GM21447 (cell line): ENCODE results near the gene ZMIZ1.

Experiments used
- ATAC-seq: cut with Tn5 transposase; IDR thresholded peaks from one replicate; pipeline ENCODE4 v1.9.1; 2021; ENCODE audit not compliant: unreplicated experiment

Gene ZMIZ1

DNA sequence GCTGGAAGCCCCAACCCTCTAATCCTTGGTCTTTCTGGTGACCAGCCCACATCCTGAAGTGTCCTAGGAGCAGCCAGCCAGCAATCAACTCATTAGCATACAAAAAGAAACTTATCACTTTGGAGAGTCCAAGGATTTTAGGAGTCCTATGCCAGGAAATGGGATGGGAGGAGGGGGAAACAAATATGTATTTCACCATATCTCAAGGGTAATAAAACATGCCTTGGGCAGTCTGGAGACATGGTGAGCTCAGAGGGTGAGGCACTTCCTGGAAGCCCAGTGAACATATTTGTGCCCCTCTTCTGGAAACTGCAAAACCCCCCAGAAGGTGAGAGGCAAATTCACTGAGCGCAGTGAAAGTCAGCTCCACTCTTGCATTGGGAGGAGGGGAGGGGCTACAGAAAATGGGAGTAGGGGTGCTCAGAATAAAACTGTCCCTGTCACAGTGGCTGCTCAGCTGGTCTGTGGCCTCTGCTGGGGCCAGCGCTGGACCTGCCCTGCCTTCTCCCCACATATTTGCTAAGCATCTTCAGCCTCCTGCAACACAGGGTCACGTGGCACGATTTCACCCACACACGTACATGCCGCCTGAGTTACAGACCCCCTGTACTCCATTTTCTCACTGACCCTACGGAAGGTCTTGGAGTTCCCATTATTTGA lies 17.7 kb upstream of the ZMIZ1 start:
- no peak for ATAC-seq

DNA sequence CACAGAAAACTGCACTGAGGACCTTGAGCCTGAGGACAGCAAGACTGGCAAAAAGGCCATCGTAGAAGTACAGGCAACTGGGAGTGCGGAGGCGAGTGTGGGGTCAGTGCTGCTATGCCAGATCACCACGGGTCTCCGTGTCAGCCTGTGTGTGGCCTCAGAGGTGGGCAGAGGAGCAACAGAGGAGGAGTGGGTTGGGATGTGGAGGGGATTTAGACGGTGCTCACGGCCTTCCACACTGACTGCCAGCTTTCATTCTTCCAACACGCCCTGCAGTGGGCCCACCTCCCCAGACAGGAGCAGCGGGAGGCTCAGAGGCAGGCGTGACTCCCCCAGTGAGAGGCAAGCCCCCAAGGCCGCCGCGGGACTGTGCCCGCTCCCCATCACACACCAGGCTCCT lies 17.0 kb upstream of the ZMIZ1 start:
- ATAC-seq = no peak

DNA sequence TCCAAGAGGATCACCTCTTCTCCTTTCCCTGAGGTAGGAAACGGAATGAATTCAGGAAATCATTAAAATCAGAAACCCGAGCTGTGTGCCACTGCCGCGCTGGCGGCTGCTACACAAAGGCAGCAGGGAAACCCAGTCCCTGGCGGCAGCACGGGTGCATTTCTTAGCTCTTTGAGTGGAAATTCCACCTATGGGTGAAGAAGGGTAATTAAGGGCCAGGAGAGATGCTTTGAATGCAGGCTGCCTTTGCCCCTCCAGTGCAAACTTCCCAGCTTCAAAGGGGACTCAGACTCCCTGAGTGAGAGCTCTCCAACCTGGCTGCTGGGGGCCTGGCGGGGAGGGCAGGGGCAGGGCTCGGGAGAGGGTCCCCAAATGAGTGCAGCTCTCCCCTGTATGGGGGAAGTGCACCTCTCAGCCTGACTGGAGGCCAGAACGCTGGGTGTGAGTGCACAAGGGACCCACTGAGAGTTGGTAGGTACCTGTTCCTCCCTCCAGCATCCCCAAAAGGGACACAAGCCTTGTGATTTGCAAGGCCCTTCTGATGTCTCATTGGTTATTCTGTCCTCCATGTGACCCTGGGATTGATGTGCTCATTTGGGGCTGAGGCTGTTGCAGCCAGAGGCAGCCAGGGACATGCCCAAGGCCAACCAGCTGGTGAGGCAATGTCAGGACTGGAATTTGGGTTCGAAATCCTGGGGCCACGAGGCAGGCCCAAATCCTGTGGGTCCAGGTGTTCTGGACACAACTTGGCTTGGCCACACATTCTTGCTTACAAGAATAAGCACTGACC lies 16.3 kb upstream of the ZMIZ1 start:
- no peak for ATAC-seq

DNA sequence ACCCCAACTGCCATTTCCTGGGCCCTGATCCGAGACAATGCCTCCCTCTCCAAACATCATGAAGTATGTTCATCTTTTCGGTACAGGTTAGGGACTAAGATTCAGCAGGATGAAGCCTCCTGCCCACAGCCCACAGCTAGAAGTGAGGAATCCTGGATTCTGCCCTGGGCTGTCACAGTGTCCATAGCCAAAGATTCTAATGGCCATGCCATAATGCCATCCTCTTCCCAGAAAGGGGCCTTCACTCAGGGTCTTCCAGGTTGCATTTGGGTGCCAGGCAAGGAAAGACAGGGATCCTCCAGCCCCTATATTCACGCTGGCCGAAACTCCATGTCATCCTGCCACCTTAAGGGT lies 15.7 kb upstream of the ZMIZ1 start:
- ATAC-seq = no peak

DNA sequence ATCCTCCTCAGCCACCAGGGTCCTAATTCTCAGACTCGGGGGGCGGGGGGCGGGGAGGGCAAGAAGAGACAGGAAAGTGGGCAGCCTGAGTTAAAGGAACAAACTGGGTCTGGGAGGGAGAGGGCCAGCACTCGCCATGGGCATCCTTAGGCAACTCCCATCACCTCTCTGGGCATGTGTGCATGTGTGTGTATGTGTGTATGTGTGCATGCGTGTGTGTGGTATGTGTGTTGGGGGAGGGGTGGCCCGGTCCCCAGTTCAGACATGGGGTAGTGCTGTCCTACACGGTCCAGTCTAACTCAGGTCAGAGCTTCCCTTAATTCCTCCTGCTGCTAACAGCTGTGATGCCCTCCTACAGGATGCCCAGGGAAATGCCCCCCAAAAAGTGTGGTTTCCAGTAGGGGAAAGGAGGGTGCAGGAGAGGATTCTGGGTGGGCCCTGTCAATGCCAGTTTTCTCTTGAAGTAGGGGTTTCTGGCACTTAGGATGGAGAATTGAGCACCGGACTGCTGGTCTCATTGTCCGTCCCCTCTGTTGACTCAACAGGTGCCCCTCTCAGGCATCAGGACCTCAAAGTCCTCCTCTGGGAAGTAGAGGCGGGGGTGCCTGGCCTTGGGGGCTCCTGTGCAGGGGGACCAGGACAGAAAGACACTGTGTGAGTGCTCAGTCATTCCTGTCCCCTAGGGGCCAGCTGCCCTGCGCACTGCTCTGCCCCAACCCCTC lies 15.1 kb upstream of the ZMIZ1 start:
- no peak for ATAC-seq

DNA sequence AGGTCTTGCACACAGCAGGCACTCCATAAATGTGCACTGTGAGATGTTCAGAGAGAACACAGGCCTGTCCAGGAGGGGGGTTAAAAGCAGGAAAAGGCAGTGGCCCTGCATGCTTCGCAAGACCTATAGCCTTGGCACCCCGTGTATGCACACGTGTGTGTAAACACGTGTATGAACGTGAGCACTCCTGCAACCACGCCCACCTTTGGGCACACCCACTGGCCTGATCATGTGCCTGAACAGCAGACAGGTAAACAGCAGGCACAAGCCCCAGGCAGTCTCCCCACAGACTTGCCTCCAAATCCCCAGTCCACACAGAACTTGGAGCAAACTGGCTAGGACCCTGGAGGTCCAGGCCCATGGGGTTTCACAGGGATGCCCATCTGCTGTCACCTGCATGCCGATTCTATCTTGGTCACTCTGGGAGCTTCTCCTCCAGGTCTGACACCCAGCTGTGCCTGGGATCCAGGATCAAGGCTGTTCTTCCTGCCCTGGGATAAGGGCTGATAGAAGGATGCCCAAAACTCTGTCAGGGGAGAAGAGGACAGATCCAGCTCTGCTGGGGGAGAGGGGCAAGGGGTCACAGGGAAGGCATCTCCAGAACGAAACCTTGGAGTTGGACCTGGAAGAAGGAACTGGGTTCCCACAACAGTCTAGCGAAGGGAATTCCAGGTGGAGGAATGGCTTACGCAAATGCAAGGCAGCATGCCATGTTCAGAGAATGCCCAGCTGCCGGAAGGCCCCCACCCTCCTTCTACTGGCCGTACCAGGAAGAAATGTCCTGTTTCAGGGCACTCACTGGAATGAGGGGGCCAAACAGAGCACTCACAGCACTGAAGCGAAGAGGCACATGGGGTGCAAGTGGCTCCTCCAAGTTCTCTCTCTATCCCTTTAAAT lies 14.3 kb upstream of the ZMIZ1 start:
- ATAC-seq = no peak

DNA sequence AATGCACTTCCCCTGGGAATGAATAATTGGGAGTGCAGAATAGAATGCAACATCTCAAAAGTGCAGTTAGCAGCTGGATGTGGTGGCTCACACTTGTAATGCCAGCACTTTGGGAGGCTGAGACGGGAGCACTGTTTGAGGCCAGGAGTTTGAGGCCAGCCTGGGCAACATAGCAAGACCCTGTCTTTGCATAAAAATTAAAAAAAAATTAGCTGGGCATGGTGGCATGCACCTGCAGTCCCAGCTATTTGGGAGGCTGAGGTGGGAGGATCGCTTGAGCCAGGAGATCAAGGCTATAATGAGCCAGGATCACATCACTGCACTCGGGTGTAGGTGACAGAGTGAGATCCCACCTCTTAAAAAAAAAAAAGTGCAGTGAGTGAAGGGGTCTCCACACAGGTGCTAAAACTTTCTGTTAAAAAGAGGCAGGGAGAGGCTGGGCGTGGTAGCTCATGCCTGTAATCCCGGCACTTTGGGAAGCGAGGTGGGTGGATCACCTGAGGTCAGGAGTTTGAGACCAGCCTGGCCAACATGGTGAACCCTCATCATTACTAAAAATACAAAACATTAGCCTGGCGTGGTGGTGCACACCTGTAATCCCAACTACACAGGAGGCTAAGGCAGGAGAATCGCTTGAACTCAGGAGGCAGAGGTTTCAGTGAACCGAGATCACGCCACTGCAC lies 13.5 kb upstream of the ZMIZ1 start:
- ATAC-seq = no peak

DNA sequence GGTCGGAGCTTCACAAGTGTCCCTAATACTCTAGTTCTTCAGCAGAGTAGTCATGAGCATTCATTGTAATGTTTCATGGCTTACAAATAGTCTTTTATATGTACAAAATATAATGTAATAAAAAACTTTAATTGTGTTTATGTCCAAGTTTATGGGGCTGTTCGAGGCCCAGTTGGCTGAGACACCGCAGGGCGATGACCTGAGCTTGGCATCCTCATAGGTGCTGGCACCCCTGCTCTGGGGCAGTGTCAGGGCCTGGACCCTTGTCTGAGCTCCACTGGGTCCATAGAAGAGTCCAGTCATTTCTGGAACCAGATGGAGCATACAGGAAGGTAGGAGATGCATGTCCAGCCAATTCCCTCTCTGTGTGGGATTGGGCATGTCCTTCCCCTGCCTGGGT lies 12.9 kb upstream of the ZMIZ1 start:
- ATAC-seq = no peak

DNA sequence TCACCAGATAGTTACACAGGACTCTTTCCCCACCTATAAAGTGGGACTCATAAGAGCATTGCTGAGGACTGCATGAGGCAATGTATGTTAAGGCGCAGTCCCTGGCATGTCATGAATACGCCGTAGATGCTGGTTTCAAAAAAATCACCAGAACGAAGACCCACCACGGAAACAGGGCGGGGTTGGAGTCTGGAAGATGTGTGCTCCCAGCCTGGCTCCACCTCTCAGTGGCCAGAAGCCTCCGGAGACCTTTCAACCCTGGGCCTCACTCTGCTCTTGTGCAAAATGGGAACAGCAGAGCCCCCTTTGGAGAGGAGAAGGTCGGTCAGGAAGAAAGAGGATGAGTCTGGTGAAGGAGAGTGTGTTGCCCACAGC lies 12.4 kb upstream of the ZMIZ1 start:
- ATAC-seq = no peak

DNA sequence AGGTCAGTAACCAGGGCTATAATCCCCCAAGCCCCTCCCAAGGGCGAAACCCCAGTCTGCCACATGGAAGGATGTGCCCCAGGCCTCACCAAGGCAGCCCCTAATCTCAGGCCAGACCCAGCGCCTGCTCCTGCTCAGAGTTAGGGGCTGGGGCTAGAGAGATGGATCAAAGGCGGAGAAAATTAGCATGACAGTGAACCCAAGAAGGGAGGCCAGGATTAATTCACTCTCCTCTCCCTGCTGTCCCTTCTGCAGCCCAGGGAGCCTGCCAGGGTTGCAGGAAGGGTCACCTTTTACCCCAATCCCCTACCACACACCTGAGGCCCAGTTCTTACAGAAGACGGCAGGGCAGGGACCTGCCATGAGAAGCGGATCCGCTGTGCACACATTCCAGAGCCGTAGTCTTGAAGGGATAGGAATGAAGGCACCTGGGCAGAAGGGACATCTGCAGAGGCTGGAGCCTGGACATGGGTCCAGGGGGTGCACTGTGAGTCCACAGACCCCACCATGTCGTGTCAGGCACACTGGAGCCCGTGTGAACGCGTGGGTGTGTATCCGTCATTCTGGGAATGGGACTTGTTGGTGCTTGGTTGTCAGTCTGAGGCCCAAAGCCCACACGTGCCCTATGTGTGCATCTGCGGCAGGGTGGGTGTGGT lies 11.9 kb upstream of the ZMIZ1 start:
- ATAC-seq = no peak

DNA sequence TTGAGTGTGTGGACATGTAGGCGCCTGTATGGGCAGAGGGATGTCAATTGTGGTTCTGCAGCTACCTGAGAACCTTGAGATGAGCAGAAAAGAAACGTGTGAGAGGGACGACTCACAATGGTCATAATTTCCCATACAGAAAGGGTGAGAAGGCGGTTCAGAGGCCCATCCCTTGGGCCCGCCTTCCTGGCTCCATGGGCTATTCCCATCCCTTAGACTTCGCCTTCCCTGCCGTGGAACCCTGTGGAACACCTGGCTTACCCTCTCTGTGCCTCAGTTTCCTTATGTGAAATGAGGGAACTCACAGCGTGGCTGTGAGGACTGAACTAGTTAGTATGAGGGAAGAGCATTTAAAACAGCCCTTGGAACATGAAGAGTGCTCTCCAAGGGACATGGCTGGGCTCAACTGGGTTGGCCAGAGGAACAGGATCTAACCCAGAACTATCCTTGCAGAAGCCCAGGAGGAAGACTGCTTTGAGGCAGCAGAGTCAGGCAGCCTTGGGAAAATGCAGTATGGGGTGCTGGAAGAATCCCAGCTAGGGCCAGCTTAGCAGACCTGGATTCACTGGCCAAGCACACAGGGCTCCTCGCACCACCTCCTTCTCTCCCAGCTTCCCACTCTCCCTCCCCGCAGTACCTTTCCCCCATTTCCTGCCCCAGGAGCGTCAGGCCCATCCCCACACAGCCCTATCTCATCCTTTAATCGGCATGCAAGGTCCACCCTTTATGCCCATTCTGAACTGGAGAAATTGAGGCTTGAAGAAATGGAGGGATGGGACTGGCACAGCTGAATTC lies 11.1 kb upstream of the ZMIZ1 start:
- ATAC-seq = no peak

DNA sequence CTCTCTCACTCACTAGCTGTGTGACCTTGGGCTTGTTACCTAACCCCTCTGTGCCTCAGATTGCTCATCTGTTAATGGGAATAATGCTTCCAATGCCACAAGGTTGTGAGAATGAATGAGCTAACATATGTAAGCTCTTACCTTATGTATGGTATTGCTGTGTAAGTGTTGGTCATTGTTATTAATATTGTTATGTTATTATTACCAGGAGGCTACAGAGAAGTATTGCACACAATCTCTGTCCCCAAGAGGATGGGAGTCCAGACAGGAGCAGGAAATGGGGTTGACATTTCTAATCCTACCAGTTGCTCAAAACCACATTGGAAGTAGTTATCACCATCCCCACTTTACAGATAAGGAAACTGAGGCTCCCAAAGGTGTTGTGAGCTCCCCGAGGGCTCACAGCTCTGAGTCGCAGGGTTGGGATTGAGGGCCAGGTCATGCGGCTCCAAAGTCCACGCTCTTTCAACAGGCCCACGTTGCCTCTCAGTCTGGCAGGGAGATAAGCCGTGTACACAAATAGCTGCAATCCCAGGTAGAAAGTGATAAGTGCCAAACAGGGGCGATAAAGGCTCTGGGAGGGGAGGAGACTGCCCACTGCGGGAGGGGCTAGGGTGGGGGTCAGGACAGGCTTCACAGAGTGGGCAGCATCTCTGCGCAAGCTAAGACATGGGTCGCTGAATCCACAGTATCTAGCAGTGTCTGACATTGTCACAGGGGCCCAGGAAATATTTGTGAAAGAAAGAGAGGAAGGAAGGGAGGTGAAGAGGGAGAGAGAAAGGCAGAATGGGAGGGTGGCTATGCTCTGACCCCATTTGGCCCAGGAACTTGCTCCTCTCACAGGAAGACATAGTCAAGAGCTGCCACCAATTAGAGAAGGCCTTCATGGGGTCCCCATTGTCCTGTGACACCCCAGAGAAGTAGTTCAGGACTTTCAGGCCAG lies 9.6 kb upstream of the ZMIZ1 start:
- ATAC-seq = no peak

DNA sequence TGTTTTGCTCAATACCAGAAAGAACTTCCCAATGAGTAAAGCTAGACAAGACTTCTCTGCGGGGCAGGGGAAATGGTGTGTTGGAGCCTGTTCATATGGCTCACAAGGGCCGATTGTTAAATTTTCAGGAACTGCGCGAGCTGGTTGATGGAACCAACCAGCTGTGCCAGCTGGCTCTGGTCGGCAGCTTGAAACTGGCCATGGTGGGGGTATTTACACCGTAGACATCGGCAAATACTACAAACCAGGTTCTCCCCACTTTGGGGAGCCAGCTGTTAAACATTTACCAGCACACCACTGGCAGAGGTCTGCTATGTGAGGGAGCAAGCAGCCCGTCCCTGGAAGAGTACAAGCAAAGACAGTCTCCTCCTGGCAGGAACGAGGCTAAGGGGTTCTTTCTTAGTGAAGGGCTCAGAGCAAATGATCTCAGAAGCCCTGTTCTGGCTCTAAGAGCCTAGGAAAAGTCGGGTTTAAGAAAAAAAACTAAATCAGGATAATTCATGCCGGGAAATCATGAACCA lies 8.8 kb upstream of the ZMIZ1 start:
- no peak for ATAC-seq

DNA sequence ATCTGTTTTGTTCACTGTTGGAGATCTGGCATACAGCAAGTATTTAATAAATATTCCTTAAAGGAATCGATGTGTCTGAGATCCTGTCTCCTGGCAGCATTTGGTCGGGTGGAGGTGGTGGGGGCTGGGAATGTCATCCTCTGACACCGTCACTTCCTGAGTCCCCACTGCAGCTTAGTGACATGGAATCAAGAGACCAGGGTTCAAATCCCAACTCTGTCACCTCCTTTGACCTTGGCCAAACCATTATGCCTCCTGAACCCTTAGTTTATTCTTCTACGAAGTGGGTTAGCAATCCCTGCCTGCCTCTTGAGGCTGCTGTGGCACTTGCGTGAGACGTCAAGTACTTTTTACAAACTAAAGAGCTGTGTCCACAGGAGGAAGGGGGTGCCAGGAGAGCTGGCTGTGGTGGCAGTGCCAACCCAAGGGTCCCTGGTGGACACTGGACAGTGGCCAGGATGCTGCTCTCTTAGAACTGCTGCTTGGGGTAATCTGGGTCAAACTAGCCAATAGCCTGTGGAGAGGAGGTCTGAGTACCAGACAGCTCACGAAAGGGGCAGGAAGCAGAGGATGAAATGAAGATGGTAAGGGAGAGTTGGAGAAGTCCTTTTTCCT lies 8.0 kb upstream of the ZMIZ1 start:
- ATAC-seq = no peak

DNA sequence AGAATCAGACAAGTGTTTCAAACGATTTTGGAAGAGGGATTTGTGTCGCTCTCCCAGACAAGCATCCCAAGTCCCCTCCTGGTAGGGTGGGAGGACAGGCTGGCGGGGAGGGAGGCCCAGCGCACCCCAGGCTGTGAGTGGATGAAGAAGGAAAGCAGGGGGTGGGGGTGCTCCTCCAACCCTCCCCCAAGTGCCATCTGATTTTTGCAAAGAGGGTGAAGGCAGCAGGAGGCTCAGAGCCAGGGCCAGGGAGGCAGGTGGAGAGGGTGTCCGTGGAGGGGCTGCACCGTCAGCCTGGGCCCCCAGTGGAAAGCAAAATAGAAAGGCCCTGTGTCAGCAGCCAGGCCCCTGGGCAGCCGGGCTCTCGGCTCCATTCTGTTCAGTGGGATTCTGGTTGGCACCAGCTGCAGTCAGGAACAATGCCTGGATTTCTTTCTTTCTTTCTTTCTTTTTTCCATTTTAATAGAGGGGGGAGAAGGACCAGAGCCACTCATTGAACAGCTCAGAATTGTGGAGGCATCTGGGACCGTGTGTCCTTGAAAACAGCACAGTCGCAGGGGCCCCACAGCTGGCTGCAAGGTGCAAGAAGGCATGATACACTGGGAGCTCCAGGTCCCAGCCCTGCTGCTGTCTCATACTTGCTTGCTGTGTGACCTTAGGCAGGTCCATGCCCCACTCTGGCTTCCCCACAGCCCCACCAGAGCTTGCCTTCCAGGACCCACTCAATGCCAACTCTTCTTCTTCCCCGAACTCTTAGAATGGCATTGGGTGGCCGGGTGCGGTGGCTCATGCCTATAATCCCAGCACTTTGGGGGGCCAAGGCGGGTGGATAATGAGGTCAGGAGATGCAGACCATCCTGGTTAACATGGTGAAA lies 7.1 kb upstream of the ZMIZ1 start:
- ATAC-seq = no peak

DNA sequence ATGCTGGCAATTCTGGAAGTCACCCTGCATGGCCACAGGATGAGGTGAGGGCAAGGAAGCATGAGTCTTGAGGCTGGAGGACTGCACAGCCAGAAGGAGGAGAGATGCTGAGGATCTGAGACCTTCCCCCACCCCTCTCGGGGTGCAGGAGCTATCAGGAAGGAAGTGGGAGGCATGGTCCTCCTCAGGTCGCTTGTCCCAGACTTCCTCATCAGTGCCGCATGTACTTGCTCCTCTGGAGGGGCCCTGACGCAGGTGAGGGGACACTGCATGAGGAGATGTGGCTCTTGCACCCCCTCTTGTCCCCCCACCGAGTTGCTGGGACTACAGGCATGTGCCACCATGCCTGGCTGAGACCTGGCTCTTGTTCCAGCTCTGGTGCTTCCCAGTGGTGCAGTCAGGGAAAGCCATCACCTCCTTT lies 5.7 kb upstream of the ZMIZ1 start:
- no peak for ATAC-seq
